ENCODE data around the gene KRTAP10-3.

DNA sequence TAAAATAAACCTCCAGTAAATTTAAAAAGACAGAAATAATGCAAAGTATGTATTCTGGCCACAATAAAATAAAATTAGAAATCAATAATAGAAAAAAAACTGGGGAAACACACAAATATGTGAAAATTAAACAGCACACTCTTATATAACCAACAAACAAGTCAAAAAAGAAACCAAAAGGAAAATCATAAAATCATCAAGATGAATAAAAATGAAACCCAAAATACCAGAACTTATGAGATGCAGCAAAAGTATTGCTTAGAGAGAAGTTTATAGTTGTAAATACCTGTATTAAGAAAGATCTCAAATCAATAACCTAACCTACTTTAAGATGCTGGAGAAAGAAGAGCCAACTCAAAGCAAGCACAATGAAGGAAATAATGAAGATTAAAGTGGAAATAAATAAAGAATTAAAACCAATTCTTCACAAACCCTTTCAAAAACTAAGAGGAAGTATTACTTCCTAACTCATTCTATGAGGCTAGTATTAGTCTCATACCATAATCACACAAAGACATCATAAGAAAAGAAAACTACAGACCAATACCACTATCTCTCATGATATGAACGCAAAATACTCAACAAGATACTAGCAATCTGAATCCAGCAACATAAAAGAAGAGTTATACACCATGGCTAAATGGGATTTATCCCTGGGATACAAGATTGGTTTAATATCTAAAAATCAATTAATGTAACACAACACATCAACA lies 6.4 kb upstream of the KRTAP10-3 start:
- TF ChIP-seq GATA2 (IDR thresholded peaks at IDR 0.05; ENCODE audit: low read depth, low read length) (no peak), GATA3 (IDR thresholded peaks at IDR 0.05; ENCODE audit: low read depth, low read length) (no peak)
